Measurements from ENCODE around the gene REEP1. TPM values are rescaled to one million over a fixed set of nuclear protein-coding genes. Genes with fewer than 3 reads are reported as not detected.

REEP1 gene
- total and polyA plus RNA-seq, 2 of the 13 experiments (the other 11 are each of a cell fraction or from before 2014, with no cell fraction given): 0.27 TPM; not detected in 1

- H3K4me1 ChIP-seq (ENCODE audit: insufficient read depth, low read length): no peaks in the 10 kb centered on the region
- CTCF ChIA-PET (ENCODE audit: low intra/inter-chr PET ratio, low total read pairs): no interaction called here
- in situ Hi-C loops (cut with HindIII; ENCODE audit: extremely low pct_ligation_motif_present, low pct_unique_long_range_greater_than_20kb) (no loop called here), intact Hi-C loops (cut with micrococcal nuclease; ENCODE audit: unreplicated experiment) (no loop called here)
- no TSS peak for BruUV-seq (replicated peaks)
- H3K27ac ChIP-seq (ENCODE audit: extremely low read length, insufficient read depth, low read length): no peak overlapping the region
- POLR2A ChIA-PET: no interaction called here
- H3K27me3 ChIP-seq (ENCODE audit: control insufficient read depth in 1 of 2, insufficient read depth in 2 of 2, low read length in 2 of 2): peaks cover 3 to 40% of the 10 kb centered on the region in 2 experiments; a peak in 3 of 5 replicates
- no peak overlapping the region for H3K4me3 ChIP-seq (replicated peaks in 1 of 3; ENCODE audit: insufficient read depth in 1 of 3, low read depth in 2 of 3, low read length in 3 of 3)
- H4K20me1 ChIP-seq (ENCODE audit: insufficient read depth, low read length): no peaks in the 10 kb centered on the region
- no peak overlapping the region for H3K4me2 ChIP-seq (ENCODE audit: low read depth, low read length)
- FAIRE-seq: no peak
- H3K9ac ChIP-seq (ENCODE audit: insufficient read depth, low read depth, low read length): no peak overlapping the region
- ATAC-seq: no peak
- H3K79me2 ChIP-seq (ENCODE audit: insufficient read depth, low read length): no peaks in the 10 kb centered on the region
- no peaks in the 10 kb centered on the region for H3K36me3 ChIP-seq (replicated peaks in 1 of 2; ENCODE audit: control insufficient read depth in 1 of 2, insufficient read depth in 2 of 2, low read length in 2 of 2)
- DNase-seq (ENCODE audit: low spot score): no peak
- H2AFZ ChIP-seq (ENCODE audit: low read length): no peak overlapping the region
- TF ChIP-seq MAFK (conservative IDR thresholded peaks at IDR 0.05 in 1 of 2, IDR thresholded peaks at IDR 0.05 in 1 of 2; ENCODE audit: low read length in 2 of 2): peak; percentile 98
- no peak for TF ChIP-seq CHD4 (IDR thresholded peaks at IDR 0.05; ENCODE audit: borderline replicate concordance, low read length)
- peak; percentile 97 for TF ChIP-seq MAFF (IDR thresholded peaks at IDR 0.05; ENCODE audit: low read depth, low read length)
- TF ChIP-seq DMAP1 (CRISPR knock-in tag; IDR thresholded peaks at IDR 0.05): no peak
- 53% methylated on average over 3 of the region's 3 CpGs for WGBS (ENCODE audit: low lambda C conversion rate)
- H3K9me3 ChIP-seq (ENCODE audit: low read length): no peaks in the 10 kb centered on the region
These were observed 35.7 kb downstream of the REEP1 start for GRCh38 chr2:86301711-86302202.

DNA sequence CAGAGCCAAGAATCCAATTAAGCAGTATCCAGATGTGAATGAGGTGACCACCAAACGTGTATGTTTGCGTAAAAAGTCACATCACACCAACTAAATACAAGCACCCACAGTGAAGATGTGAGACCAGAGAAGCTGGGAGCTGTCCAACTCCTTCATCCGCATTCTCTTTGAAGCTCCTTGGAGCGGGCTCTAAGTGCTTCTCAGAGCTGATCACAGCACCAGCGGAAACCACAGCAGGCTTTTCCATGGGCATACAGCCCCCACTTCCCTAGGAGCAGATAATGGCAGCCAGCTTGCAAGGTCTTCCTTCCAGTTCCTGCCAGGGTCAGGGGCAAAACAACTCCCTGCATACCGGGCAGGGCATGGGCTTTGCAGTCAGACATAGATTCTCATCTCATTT is 36.4 kb downstream of the REEP1 start:
- TF ChIP-seq ZNF777 (CRISPR knock-in tag; IDR thresholded peaks at IDR 0.05): no peak
- TF ChIP-seq, protein P1, sequence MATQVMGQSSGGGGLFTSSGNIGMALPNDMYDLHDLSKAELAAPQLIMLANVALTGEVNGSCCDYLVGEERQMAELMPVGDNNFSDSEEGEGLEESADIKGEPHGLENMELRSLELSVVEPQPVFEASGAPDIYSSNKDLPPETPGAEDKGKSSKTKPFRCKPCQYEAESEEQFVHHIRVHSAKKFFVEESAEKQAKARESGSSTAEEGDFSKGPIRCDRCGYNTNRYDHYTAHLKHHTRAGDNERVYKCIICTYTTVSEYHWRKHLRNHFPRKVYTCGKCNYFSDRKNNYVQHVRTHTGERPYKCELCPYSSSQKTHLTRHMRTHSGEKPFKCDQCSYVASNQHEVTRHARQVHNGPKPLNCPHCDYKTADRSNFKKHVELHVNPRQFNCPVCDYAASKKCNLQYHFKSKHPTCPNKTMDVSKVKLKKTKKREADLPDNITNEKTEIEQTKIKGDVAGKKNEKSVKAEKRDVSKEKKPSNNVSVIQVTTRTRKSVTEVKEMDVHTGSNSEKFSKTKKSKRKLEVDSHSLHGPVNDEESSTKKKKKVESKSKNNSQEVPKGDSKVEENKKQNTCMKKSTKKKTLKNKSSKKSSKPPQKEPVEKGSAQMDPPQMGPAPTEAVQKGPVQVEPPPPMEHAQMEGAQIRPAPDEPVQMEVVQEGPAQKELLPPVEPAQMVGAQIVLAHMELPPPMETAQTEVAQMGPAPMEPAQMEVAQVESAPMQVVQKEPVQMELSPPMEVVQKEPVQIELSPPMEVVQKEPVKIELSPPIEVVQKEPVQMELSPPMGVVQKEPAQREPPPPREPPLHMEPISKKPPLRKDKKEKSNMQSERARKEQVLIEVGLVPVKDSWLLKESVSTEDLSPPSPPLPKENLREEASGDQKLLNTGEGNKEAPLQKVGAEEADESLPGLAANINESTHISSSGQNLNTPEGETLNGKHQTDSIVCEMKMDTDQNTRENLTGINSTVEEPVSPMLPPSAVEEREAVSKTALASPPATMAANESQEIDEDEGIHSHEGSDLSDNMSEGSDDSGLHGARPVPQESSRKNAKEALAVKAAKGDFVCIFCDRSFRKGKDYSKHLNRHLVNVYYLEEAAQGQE (IDR thresholded peaks at IDR 0.05; ENCODE audit: borderline replicate concordance in 1 of 2, low read depth in 1 of 2, low read length in 2 of 2): peak in 1 of 2 experiments; percentile 53; a peak in 1 of 4 replicates
- H4K20me1 ChIP-seq (ENCODE audit: insufficient read depth, low read length): no peaks in the 10 kb centered on the region
- no peaks in the 10 kb centered on the region for H3K9me3 ChIP-seq (ENCODE audit: low read length)
- no peak overlapping the region for H3K4me3 ChIP-seq (replicated peaks in 1 of 3; ENCODE audit: insufficient read depth in 1 of 3, low read depth in 2 of 3, low read length in 3 of 3)
- no peak for FAIRE-seq
- H3K27ac ChIP-seq (ENCODE audit: extremely low read length, insufficient read depth, low read length): no peak overlapping the region
- no peak overlapping the region for H3K9ac ChIP-seq (ENCODE audit: insufficient read depth, low read depth, low read length)
- ChIA-PET POLR2A (no interaction called here), CTCF (ENCODE audit: low intra/inter-chr PET ratio, low total read pairs) (no interaction called here)
- DNase-seq (ENCODE audit: low spot score): no peak
- no peak overlapping the region for H2AFZ ChIP-seq (ENCODE audit: low read length)
- WGBS (ENCODE audit: low lambda C conversion rate): 39% methylated on average over 6 of the region's 6 CpGs
- no peak overlapping the region for H3K4me2 ChIP-seq (ENCODE audit: low read depth, low read length)
- H3K4me1 ChIP-seq (ENCODE audit: insufficient read depth, low read length): no peaks in the 10 kb centered on the region
- H3K27me3 ChIP-seq (ENCODE audit: control insufficient read depth in 1 of 2, insufficient read depth in 2 of 2, low read length in 2 of 2): peaks cover 3 to 40% of the 10 kb centered on the region in 2 experiments; a peak in 3 of 5 replicates
- no peak for ATAC-seq
- intact Hi-C loops (cut with micrococcal nuclease; ENCODE audit: unreplicated experiment) (no loop called here), in situ Hi-C loops (cut with HindIII; ENCODE audit: extremely low pct_ligation_motif_present, low pct_unique_long_range_greater_than_20kb) (no loop called here)
- H3K36me3 ChIP-seq (replicated peaks in 1 of 2; ENCODE audit: control insufficient read depth in 1 of 2, insufficient read depth in 2 of 2, low read length in 2 of 2): no peaks in the 10 kb centered on the region
- BruUV-seq (replicated peaks): no TSS peak
- no peaks in the 10 kb centered on the region for H3K79me2 ChIP-seq (ENCODE audit: insufficient read depth, low read length)
